IMR-90 (cell line): ENCODE results near the gene FCSK. TPM values are rescaled to one million over a fixed set of nuclear protein-coding genes. Genes with fewer than 3 reads are reported as not detected.
A peak's percentile ranks its signal among the peaks of the same experiment; 100 is the strongest.

Source experiments
- ATAC-seq: fragments of 200-7000 bp; cut with Tn5 transposase; 2 replicates; pipeline ENCODE4 v1.9.1; 2020; ENCODE audit warnings: low read depth, mild to moderate bottlenecking, moderate library complexity
- BruUV-seq: library from RNA; stranded (reverse); fragments of 400-500 nt; replicated peaks from 2 replicates; lab custom pipeline; 2021; lab: Mats Ljungman, UMichigan
- CTCF ChIA-PET: fragments of 300-600 bp; formaldehyde crosslinking; extraction: SDS; loops from one replicate; lab custom pipeline; 2021; ENCODE audit warnings: antibody characterized with exemption; lab: Yijun Ruan, JAX
- POLR2A ChIA-PET: fragments of 300-600 bp; sonication (Branson Sonifier 250); formaldehyde crosslinking; loops from one replicate; lab custom pipeline; 2022; ENCODE audit warnings: antibody characterized with exemption; ENCODE audit not compliant: unreplicated experiment; lab: Charles Lee
- DNase-seq: peaks from one replicate; pipeline ENCODE4 v3.0.0; 2013
- H2AFZ ChIP-seq: replicated peaks from 2 replicates; pipeline ENCODE3; 2013; ENCODE audit warnings: low read length, mild to moderate bottlenecking; ENCODE audit not compliant: poor library complexity
- H2AK5ac ChIP-seq: 2 replicates; pipeline ENCODE4 v1.6.1; 2013; ENCODE audit warnings: low read depth, low read length, inconsistent platforms
- H2AK9ac ChIP-seq: replicated peaks from 2 replicates; pipeline ENCODE3; 2013; ENCODE audit warnings: mild to moderate bottlenecking, low read depth, low read length, moderate library complexity; ENCODE audit not compliant: poor library complexity
- H2BK120ac ChIP-seq: 2 replicates; pipeline ENCODE4 v1.6.1; 2013; ENCODE audit warnings: low read depth, low read length, inconsistent platforms
- H2BK15ac ChIP-seq: 3 replicates; pipeline ENCODE4 v1.6.1; 2013; ENCODE audit warnings: low read depth, low read length, inconsistent platforms
- H2BK20ac ChIP-seq: 2 replicates; pipeline ENCODE4 v1.6.1; 2013; ENCODE audit warnings: low read depth, mild to moderate bottlenecking, inconsistent platforms, low read length, moderate library complexity
- H2BK5ac ChIP-seq: 2 replicates; pipeline ENCODE4 v1.6.1; 2013; ENCODE audit warnings: mild to moderate bottlenecking, low read depth, low read length, inconsistent platforms; ENCODE audit not compliant: poor library complexity, severe bottlenecking
- H3K14ac ChIP-seq: replicated peaks from 2 replicates; pipeline ENCODE4 v1.6.1; 2013; ENCODE audit warnings: low read depth, low read length, inconsistent platforms
- H3K18ac ChIP-seq: 2 replicates; pipeline ENCODE4 v1.6.1; 2013; ENCODE audit warnings: low read depth, low read length, control low read depth
- H3K23ac ChIP-seq: 2 replicates; pipeline ENCODE4 v1.6.1; 2013; ENCODE audit warnings: low read depth, low read length, inconsistent platforms
- H3K27ac ChIP-seq: 2 replicates; pipeline ENCODE4 v1.5.1; 2013; ENCODE audit warnings: mild to moderate bottlenecking, control low read depth, low read length; ENCODE audit not compliant: insufficient read depth
- H3K27me3 ChIP-seq: 2 replicates; pipeline ENCODE4 v1.6.1; 2013; ENCODE audit warnings: low read length; ENCODE audit not compliant: control insufficient read depth, insufficient read depth
- H3K36me3 ChIP-seq: 2 replicates; pipeline ENCODE4 v1.6.1; 2013; ENCODE audit warnings: low read length, mixed read lengths; ENCODE audit not compliant: control insufficient read depth, insufficient read depth
- H3K4ac ChIP-seq: 2 replicates; pipeline ENCODE4 v1.6.1; 2013; ENCODE audit warnings: low read depth, low read length, inconsistent platforms
- H3K4me1 ChIP-seq: 2 replicates; pipeline ENCODE4 v1.6.1; 2013; ENCODE audit warnings: low read length, mixed read lengths; ENCODE audit not compliant: control insufficient read depth, insufficient read depth
- H3K4me2 ChIP-seq: 2 replicates; pipeline ENCODE4 v1.6.1; 2013; ENCODE audit warnings: low read depth, mild to moderate bottlenecking, control low read depth, low read length, moderate library complexity
- H3K4me3 ChIP-seq: 2 replicates; pipeline ENCODE4 v1.5.1; 2013; ENCODE audit warnings: low read depth, mild to moderate bottlenecking, control low read depth, low read length, moderate library complexity; ENCODE audit not compliant: insufficient read depth
- H3K56ac ChIP-seq: 2 replicates; pipeline ENCODE4 v1.6.1; 2013; ENCODE audit warnings: low read length, inconsistent platforms; ENCODE audit not compliant: insufficient read depth; ENCODE audit errors: extremely low read depth
- H3K79me1 ChIP-seq, 2 experiments: 2 replicates each; pipeline ENCODE4 v1.6.1; 2013; ENCODE audit warnings: low read length in 2 of 2, inconsistent platforms in 1 of 2, low read depth in 1 of 2
- H3K9ac ChIP-seq: 2 replicates; pipeline ENCODE4 v1.6.1; 2013; ENCODE audit warnings: low read depth, low read length, control low read depth
- H3K9me1 ChIP-seq: 2 replicates; pipeline ENCODE4 v1.6.1; 2013; ENCODE audit warnings: low read length, inconsistent platforms; ENCODE audit not compliant: insufficient read depth
- H3K9me3 ChIP-seq: 2 replicates; pipeline ENCODE4 v1.6.1; 2013; ENCODE audit warnings: low read length; ENCODE audit not compliant: control insufficient read depth, insufficient read depth
- H4K20me1 ChIP-seq: 2 replicates; pipeline ENCODE4 v1.6.1; 2013; ENCODE audit warnings: low read length, inconsistent platforms; ENCODE audit not compliant: insufficient read depth
- H4K5ac ChIP-seq: 2 replicates; pipeline ENCODE4 v1.6.1; 2013; ENCODE audit warnings: mild to moderate bottlenecking, low read depth, low read length, control low read depth
- H4K8ac ChIP-seq, 2 experiments: 2 replicates each; pipeline ENCODE4 v1.6.1; 2013; ENCODE audit warnings: low read depth in 2 of 2, low read length in 2 of 2, control low read depth in 1 of 2, inconsistent platforms in 1 of 2
- H4K91ac ChIP-seq: 2 replicates; pipeline ENCODE4 v1.6.1; 2013; ENCODE audit warnings: low read depth, low read length, inconsistent platforms; ENCODE audit not compliant: insufficient read depth
- BHLHE40 ChIP-seq: fragments of 150-350 bp; IDR thresholded peaks from 2 replicates; pipeline ENCODE4 v1.6.1; 2016; ENCODE audit warnings: mild to moderate bottlenecking, low read depth, low read length
- CEBPB ChIP-seq: IDR thresholded peaks from 2 replicates; pipeline ENCODE4 v1.6.1; 2012; ENCODE audit warnings: low read depth, low read length, improper control_type of control experiment
- CHD1 ChIP-seq: IDR thresholded peaks from 2 replicates; pipeline ENCODE4 v1.6.1; 2012; ENCODE audit warnings: low read depth, low read length, improper control_type of control experiment
- CTCF ChIP-seq: conservative IDR thresholded peaks from 2 replicates; pipeline ENCODE4 v1.5.1; 2012; ENCODE audit warnings: mild to moderate bottlenecking, low read depth, low read length, improper control_type of control experiment
- ELK1 ChIP-seq: fragments of 150-350 bp; IDR thresholded peaks from 2 replicates; pipeline ENCODE4 v1.6.1; 2016; ENCODE audit warnings: low read depth, mild to moderate bottlenecking, low read length, moderate library complexity, borderline replicate concordance
- FOS ChIP-seq: fragments of 150-350 bp; IDR thresholded peaks from 2 replicates; pipeline ENCODE4 v1.6.1; 2016; ENCODE audit warnings: low read depth, low read length
- MAFK ChIP-seq: IDR thresholded peaks from 2 replicates; pipeline ENCODE4 v1.6.1; 2012; ENCODE audit warnings: low read depth, low read length, improper control_type of control experiment
- MAZ ChIP-seq: IDR thresholded peaks from 2 replicates; pipeline ENCODE4 v1.6.1; 2012; ENCODE audit warnings: low read depth, mild to moderate bottlenecking, low read length, improper control_type of control experiment, moderate library complexity, borderline replicate concordance
- MXI1 ChIP-seq: IDR thresholded peaks from 2 replicates; pipeline ENCODE4 v1.6.1; 2012; ENCODE audit warnings: low read depth, mild to moderate bottlenecking, low read length, moderate library complexity, borderline replicate concordance
- NFE2L2 ChIP-seq: fragments of 150-350 bp; IDR thresholded peaks from 2 replicates; pipeline ENCODE4 v1.6.1; 2016; ENCODE audit warnings: low read depth, mild to moderate bottlenecking, low read length
- POLR2A ChIP-seq: IDR thresholded peaks from 2 replicates; pipeline ENCODE4 v1.6.1; 2012; ENCODE audit warnings: mild to moderate bottlenecking, low read depth, low read length
- RAD21 ChIP-seq: IDR thresholded peaks from 2 replicates; pipeline ENCODE4 v1.6.1; 2012; ENCODE audit warnings: low read length, improper control_type of control experiment
- RCOR1 ChIP-seq: IDR thresholded peaks from 2 replicates; pipeline ENCODE4 v1.6.1; 2012; ENCODE audit warnings: mild to moderate bottlenecking, low read length, improper control_type of control experiment; ENCODE audit not compliant: insufficient replicate concordance
- RFX5 ChIP-seq: IDR thresholded peaks from 2 replicates; pipeline ENCODE4 v1.8.0; 2012; ENCODE audit warnings: low read depth, mild to moderate bottlenecking, low read length, moderate library complexity
- SMC3 ChIP-seq: fragments of 150-350 bp; IDR thresholded peaks from 2 replicates; pipeline ENCODE4 v1.6.1; 2016; ENCODE audit warnings: low read depth, mild to moderate bottlenecking, antibody characterized with exemption, low read length, moderate library complexity
- USF2 ChIP-seq: fragments of 150-350 bp; IDR thresholded peaks from 2 replicates; pipeline ENCODE4 v1.6.1; 2017; ENCODE audit warnings: mild to moderate bottlenecking, antibody characterized with exemption, low read length, low read depth
- WGBS, 2 experiments: methylation state at CpG; one replicate each; pipeline versions ENCODE4 v1.1.5 to v1.1.7; 2013; ENCODE audit warnings: missing lambda C conversion rate in 2 of 2; ENCODE audit not compliant: insufficient read length in 1 of 2; ENCODE audit errors: extremely low coverage in 2 of 2; 5-methylcytosine and 5-hydroxymethylcytosine counted together
- dilution Hi-C: fragments of 300-500 bp; cut with HindIII; formaldehyde crosslinking; loops from one replicate; pipeline ENCODE4 v1.14.3; 2018; ENCODE audit warnings: low sequenced_read_pairs; ENCODE audit not compliant: unreplicated experiment
- in situ Hi-C: fragments of 300-500 bp; cut with MboI; formaldehyde crosslinking; loops from 3 replicates; pipeline ENCODE4 v1.14.3; 2019; ENCODE audit warnings: low sequenced_read_pairs, inconsistent platforms, mixed read lengths
- intact Hi-C: fragments of 100-400 bp; cut with micrococcal nuclease; formaldehyde crosslinking; loops from 2 replicates; pipeline ENCODE4 v1.10.0; 2022
- polyA plus RNA-seq, 3 experiments: library from polyadenylated mRNA; depleted of rRNA; stranded (reverse); fragments of >200 nt; gene quantifications; 2 replicates each; pipeline ENCODE4 v1.2.3, GENCODE V29; 2012; ENCODE audit warnings: low replicate concordance in 1 of 3
- total RNA-seq: library from RNA; depleted of rRNA; stranded (reverse); fragments of >200 nt; gene quantifications from 2 replicates; pipeline ENCODE4 v1.2.3, GENCODE V29; 2012

Gene FCSK
- total and polyA plus RNA-seq, 2 of the 4 experiments (the other 2 are of a cell fraction) = 6.1 to 7.2 TPM

GRCh38 chr16:70407811-70408274 lies 46.6 kb upstream of the FCSK start:
- no peak for DNase-seq
- Histone ChIP-seq H3K4me3 (no peak overlapping the region), H3K23ac (no peak overlapping the region)

More at GRCh38 chr16:70407811-70408274, 46.6 kb upstream of the FCSK start:
- H3K36me3 ChIP-seq = peaks cover 2% of the 10 kb centered on the region
- in situ Hi-C loops = no loop called here
- H2AK5ac ChIP-seq = no peak overlapping the region
- no peak overlapping the region for H4K91ac ChIP-seq
- no peak overlapping the region for H2BK5ac ChIP-seq
- H3K9me1 ChIP-seq = peaks cover 23% of the 10 kb centered on the region
- peaks cover 23 to 71% of the 10 kb centered on the region in 2 experiments for H3K79me1 ChIP-seq
- H3K4me2 ChIP-seq = no peak overlapping the region
- H3K14ac ChIP-seq = no peak overlapping the region
- no peak overlapping the region for H3K27ac ChIP-seq
- dilution Hi-C loops = no loop called here
- H2AFZ ChIP-seq = no peak overlapping the region
- H2AK9ac ChIP-seq = no peak overlapping the region
- CTCF ChIA-PET = no interaction called here
- no peak overlapping the region for H3K9ac ChIP-seq
- H3K4ac ChIP-seq = peak overlapping the region; percentile 9; the same call in 1 of the 2 replicates
- no peak overlapping the region for H3K18ac ChIP-seq
- intact Hi-C loops = no loop called here
- no peak overlapping the region for H2BK15ac ChIP-seq
- 84% methylated on average over 3 of the region's 10 CpGs; no CpG with 5 or more reads in 1 of the 2 experiments for WGBS, 2 experiments
- H4K5ac ChIP-seq = no peak overlapping the region
- no peaks in the 10 kb centered on the region for H3K9me3 ChIP-seq
- POLR2A ChIA-PET = no interaction called here
- H4K20me1 ChIP-seq = peaks cover 12% of the 10 kb centered on the region
- no peak overlapping the region for H3K56ac ChIP-seq
- no peak for TF ChIP-seq RCOR1
- TF ChIP-seq SMC3 = no peak
- no peak for TF ChIP-seq CTCF
- TF ChIP-seq NFE2L2 = no peak
- TF ChIP-seq MAZ = no peak
- no peak for TF ChIP-seq CHD1
- TF ChIP-seq RAD21 = no peak
- TF ChIP-seq BHLHE40 = no peak
- TF ChIP-seq CEBPB = no peak
- TF ChIP-seq MAFK = no peak
- TF ChIP-seq ELK1 = no peak
- no peak for TF ChIP-seq POLR2A
- no peak for TF ChIP-seq RFX5
- TF ChIP-seq USF2 = no peak
- no peak for TF ChIP-seq MXI1
- no peak for TF ChIP-seq FOS
- no peak for ATAC-seq
- H2BK20ac ChIP-seq = no peak overlapping the region
- H3K4me1 ChIP-seq = peaks cover 6% of the 10 kb centered on the region
- H3K27me3 ChIP-seq = no peaks in the 10 kb centered on the region
- no peak overlapping the region for H2BK120ac ChIP-seq
- BruUV-seq = no TSS peak
- no peak overlapping the region for H4K8ac ChIP-seq
